Parathyroid adenoma (tissue), 2 donors: ENCODE data around the gene DCHS1.
A peak's percentile ranks its signal among the peaks of the same experiment; 100 is the strongest.

Source experiments
- H2AFZ ChIP-seq: fragments of 300-600 bp; sonication (generic); one replicate; pipeline ENCODE4 v1.7.0; 2017; ENCODE audit warnings: antibody characterized with exemption, mild to moderate bottlenecking
- H3K27ac ChIP-seq: fragments of 300-600 bp; sonication (generic); one replicate; pipeline ENCODE4 v1.7.0; 2017
- H3K27me3 ChIP-seq: fragments of 300-600 bp; sonication (generic); one replicate; pipeline ENCODE4 v1.7.0; 2017; ENCODE audit warnings: low read length; ENCODE audit not compliant: control insufficient read depth, insufficient read depth
- H3K36me3 ChIP-seq: fragments of 300-600 bp; sonication (generic); one replicate; pipeline ENCODE4 v1.7.0; 2017; ENCODE audit warnings: low read length; ENCODE audit not compliant: control insufficient read depth, insufficient read depth
- H3K4me1 ChIP-seq: fragments of 300-600 bp; sonication (generic); one replicate; pipeline ENCODE4 v1.7.0; 2017; ENCODE audit warnings: control low read depth
- H3K4me2 ChIP-seq: fragments of 300-600 bp; sonication (generic); one replicate; pipeline ENCODE4 v1.7.0; 2017; ENCODE audit warnings: low read length
- H3K4me3 ChIP-seq: fragments of 300-600 bp; sonication (generic); one replicate; pipeline ENCODE4 v1.7.0; 2017; ENCODE audit warnings: low read depth, low read length
- H3K79me2 ChIP-seq: fragments of 300-600 bp; sonication (generic); one replicate; pipeline ENCODE4 v1.7.0; 2017; ENCODE audit warnings: control low read depth
- H3K9ac ChIP-seq: fragments of 300-600 bp; sonication (generic); one replicate; pipeline ENCODE4 v1.7.0; 2017; ENCODE audit warnings: mild to moderate bottlenecking
- H3K9me3 ChIP-seq: fragments of 300-600 bp; sonication (generic); one replicate; pipeline ENCODE4 v1.7.0; 2017; ENCODE audit warnings: low read length; ENCODE audit not compliant: control insufficient read depth
- CTCF ChIP-seq: fragments of 300-600 bp; sonication (generic); IDR thresholded peaks from one replicate; pipeline ENCODE4 v1.7.0; 2017; ENCODE audit warnings: antibody characterized with exemption, mild to moderate bottlenecking
- donor health status: primary hyperparathyroidism.

The DCHS1 gene

GRCh38 chr11:6633422-6634408 is 21.9 kb downstream of the DCHS1 start:
- Histone ChIP-seq H3K79me2 (no peaks in the 10 kb centered on the region), H3K9me3 (no peaks in the 10 kb centered on the region), H3K4me3 (no peak overlapping the region), H2AFZ (no peak overlapping the region), H3K36me3 (no peaks in the 10 kb centered on the region), H3K27me3 (no peaks in the 10 kb centered on the region), H3K9ac (no peak overlapping the region), H3K4me2 (no peak overlapping the region), H3K4me1 (no peaks in the 10 kb centered on the region), H3K27ac (no peak overlapping the region)
- no peak for TF ChIP-seq CTCF

GRCh38 chr11:6632116-6633073 is 23.2 kb downstream of the DCHS1 start:
- Histone ChIP-seq H3K4me3 (no peak overlapping the region), H3K4me1 (no peaks in the 10 kb centered on the region), H3K27ac (no peak overlapping the region), H3K9ac (no peak overlapping the region), H2AFZ (no peak overlapping the region), H3K9me3 (no peaks in the 10 kb centered on the region), H3K79me2 (no peaks in the 10 kb centered on the region), H3K4me2 (no peak overlapping the region), H3K36me3 (no peaks in the 10 kb centered on the region), H3K27me3 (no peaks in the 10 kb centered on the region)
- TF ChIP-seq CTCF, result no peak

- no peak for TF ChIP-seq CTCF
- no peaks in the 10 kb centered on the region for H3K36me3 ChIP-seq
- no peak overlapping the region for H3K4me3 ChIP-seq
Observed at GRCh38 chr11:6631361-6631890, 24.2 kb downstream of the DCHS1 start.

GRCh38 chr11:6630632-6631291 is 24.8 kb downstream of the DCHS1 start:
- H3K27me3 ChIP-seq, result no peaks in the 10 kb centered on the region
- H3K9ac ChIP-seq, result no peak overlapping the region
- no peaks in the 10 kb centered on the region for H3K79me2 ChIP-seq
- H3K4me2 ChIP-seq, result no peak overlapping the region
- no peak for TF ChIP-seq CTCF
- H3K27ac ChIP-seq, result no peak overlapping the region
- H3K4me3 ChIP-seq, result no peak overlapping the region
- peak overlapping the region; percentile 56 for H2AFZ ChIP-seq
- H3K9me3 ChIP-seq, result no peaks in the 10 kb centered on the region
- no peaks in the 10 kb centered on the region for H3K36me3 ChIP-seq
- no peaks in the 10 kb centered on the region for H3K4me1 ChIP-seq

More at GRCh38 chr11:6631361-6631890, 24.2 kb downstream of the DCHS1 start:
- Histone ChIP-seq H3K4me1 (no peaks in the 10 kb centered on the region), H3K4me2 (no peak overlapping the region), H3K27me3 (no peaks in the 10 kb centered on the region), H3K9ac (no peak overlapping the region), H2AFZ (no peak overlapping the region), H3K79me2 (no peaks in the 10 kb centered on the region), H3K27ac (no peak overlapping the region), H3K9me3 (no peaks in the 10 kb centered on the region)
